ENCODE results near the gene SLC6A17. TPM values are rescaled to one million over a fixed set of nuclear protein-coding genes. Genes with fewer than 3 reads are reported as not detected.

SLC6A17 gene
- total and polyA plus RNA-seq, 2 donors (not counting 1 experiment from before 2014, with no cell fraction given), result not detected

GRCh38 chr1:110218739-110219138, 68.4 kb downstream of the SLC6A17 start:
- DNase-seq (no peak), ATAC-seq (ENCODE audit: low read depth) (no peak)
- Histone ChIP-seq H2AFZ (ENCODE audit: insufficient read depth, low read depth, low read length, poor library complexity, severe bottlenecking) (no peak overlapping the region), H3K4me2 (replicated peaks; ENCODE audit: low read depth, low read length, poor library complexity, severe bottlenecking) (no peak overlapping the region), H3K4me1 (ENCODE audit: control insufficient read depth in 2 of 2, insufficient read depth in 2 of 2, low read length in 2 of 2) (no peaks in the 10 kb centered on the region), H3K79me2 (ENCODE audit: control insufficient read depth, insufficient read depth, low read length) (no peaks in the 10 kb centered on the region), H3K9ac (ENCODE audit: low read length) (no peak overlapping the region), H3K9me3 (ENCODE audit: control extremely low read depth in 1 of 3, control insufficient read depth in 2 of 3, insufficient read depth in 1 of 3, low read length in 2 of 3) (no peaks in the 10 kb centered on the region), H3K27ac (ENCODE audit: low read length in 2 of 2) (no peak overlapping the region), H3K36me3 (replicated peaks in 1 of 2; ENCODE audit: control extremely low read depth in 1 of 2, control insufficient read depth in 1 of 2, extremely low read depth in 1 of 2, insufficient read depth in 2 of 2, low read length in 1 of 2) (peaks cover 0 to under 1% of the 10 kb centered on the region in 2 experiments), H3K4me3 (ENCODE audit: control extremely low read depth in 1 of 5, extremely low read depth in 1 of 5, insufficient read depth in 1 of 5, low read depth in 2 of 5, low read length in 4 of 5) (no peak overlapping the region), H4K20me1 (ENCODE audit: control insufficient read depth, insufficient read depth, low read length, poor library complexity, severe bottlenecking) (no peaks in the 10 kb centered on the region), H3K27me3 (replicated peaks in 1 of 4; ENCODE audit: control extremely low read depth in 1 of 4, control insufficient read depth in 3 of 4, insufficient read depth in 4 of 4, low read length in 3 of 4) (no peaks in the 10 kb centered on the region)
- POLR2A ChIA-PET, result no interaction called here
- H3K4me3 Mint-ChIP-seq, result no peak overlapping the region
- H3K27ac Mint-ChIP-seq, result no peak overlapping the region
- TF ChIP-seq CTCF (IDR thresholded peaks at IDR 0.05) (no peak), EZH2 (IDR thresholded peaks at IDR 0.05; ENCODE audit: borderline replicate concordance, insufficient read depth, low read depth, low read length, poor library complexity, severe bottlenecking) (no peak)
- H3K4me1 Mint-ChIP-seq, result peaks cover 4% of the 10 kb centered on the region
- no peaks in the 10 kb centered on the region for H3K27me3 Mint-ChIP-seq
- intact Hi-C loops (cut with micrococcal nuclease), result no loop called here
- CTCF ChIA-PET, result interaction anchor here (1.4 to 1.7 kb wide), 3 partner anchors 11 to 241 kb away, joined by 5 to 10 read pairs (median 9); no protein-coding TSS in a partner anchor
- H3K9me3 Mint-ChIP-seq (ENCODE audit: insufficient read depth), result no peaks in the 10 kb centered on the region
- 86% methylated on average over 4 of the region's 4 CpGs for WGBS (ENCODE audit: insufficient coverage)

GRCh38 chr1:110220324-110220723, 70.0 kb downstream of the SLC6A17 start:
- ChIA-PET POLR2A (no interaction called here), CTCF (interaction anchor here (1.4 to 1.7 kb wide), 3 partner anchors 12 to 240 kb away, joined by 5 to 10 read pairs (median 9); no protein-coding TSS in a partner anchor)
- TF ChIP-seq CTCF (IDR thresholded peaks at IDR 0.05), result no peak
- no peak for TF ChIP-seq EZH2 (IDR thresholded peaks at IDR 0.05; ENCODE audit: borderline replicate concordance, insufficient read depth, low read depth, low read length, poor library complexity, severe bottlenecking)
- Histone ChIP-seq H3K79me2 (ENCODE audit: control insufficient read depth, insufficient read depth, low read length) (no peaks in the 10 kb centered on the region), H3K9ac (ENCODE audit: low read length) (no peak overlapping the region), H3K36me3 (replicated peaks in 1 of 2; ENCODE audit: control extremely low read depth in 1 of 2, control insufficient read depth in 1 of 2, extremely low read depth in 1 of 2, insufficient read depth in 2 of 2, low read length in 1 of 2) (peaks cover 0 to 4% of the 10 kb centered on the region in 2 experiments), H3K4me2 (replicated peaks; ENCODE audit: low read depth, low read length, poor library complexity, severe bottlenecking) (no peak overlapping the region), H4K20me1 (ENCODE audit: control insufficient read depth, insufficient read depth, low read length, poor library complexity, severe bottlenecking) (no peaks in the 10 kb centered on the region), H3K9me3 (ENCODE audit: control extremely low read depth in 1 of 3, control insufficient read depth in 2 of 3, insufficient read depth in 1 of 3, low read length in 2 of 3) (no peaks in the 10 kb centered on the region), H2AFZ (ENCODE audit: insufficient read depth, low read depth, low read length, poor library complexity, severe bottlenecking) (no peak overlapping the region), H3K27me3 (replicated peaks in 1 of 4; ENCODE audit: control extremely low read depth in 1 of 4, control insufficient read depth in 3 of 4, insufficient read depth in 4 of 4, low read length in 3 of 4) (no peaks in the 10 kb centered on the region), H3K27ac (ENCODE audit: low read length in 2 of 2) (no peak overlapping the region), H3K4me3 (ENCODE audit: control extremely low read depth in 1 of 5, extremely low read depth in 1 of 5, insufficient read depth in 1 of 5, low read depth in 2 of 5, low read length in 4 of 5) (no peak overlapping the region), H3K4me1 (ENCODE audit: control insufficient read depth in 2 of 2, insufficient read depth in 2 of 2, low read length in 2 of 2) (no peaks in the 10 kb centered on the region)
- WGBS (ENCODE audit: insufficient coverage), result 93% methylated on average over 4 of the region's 5 CpGs
- no peak overlapping the region for H3K4me3 Mint-ChIP-seq
- H3K27me3 Mint-ChIP-seq, result no peaks in the 10 kb centered on the region
- ATAC-seq (ENCODE audit: low read depth), result no peak
- H3K27ac Mint-ChIP-seq, result no peak overlapping the region
- DNase-seq, result no peak
- H3K4me1 Mint-ChIP-seq, result peaks cover 1% of the 10 kb centered on the region
- intact Hi-C loops (cut with micrococcal nuclease), result no loop called here
- H3K9me3 Mint-ChIP-seq (ENCODE audit: insufficient read depth), result no peaks in the 10 kb centered on the region
